Kidney (tissue), 14 donors: ENCODE results near the gene SEC24B. TPM values are rescaled to one million over a fixed set of nuclear protein-coding genes. Genes with fewer than 3 reads are reported as not detected.

Experiments used
- DNase-seq, 5 donors: peaks; one replicate each; pipeline ENCODE4 v3.0.0-alpha.2; 2013 to 2020
- FAIRE-seq: peaks from 2 replicates; lab custom pipeline; 2012; peaks lifted over from hg19 to GRCh38; lab: Jason Lieb, UNC
- H3K27ac ChIP-seq, 2 donors: one replicate each; pipeline ENCODE4 v1.7.0; 2013; ENCODE audit warnings: low read depth in 2 of 2, low read length in 2 of 2, inconsistent platforms in 1 of 2
- H3K27me3 ChIP-seq: one replicate; pipeline ENCODE4 v1.7.1; 2013; ENCODE audit warnings: low read length, inconsistent platforms; ENCODE audit not compliant: control insufficient read depth, insufficient read depth
- H3K36me3 ChIP-seq, 3 donors: one replicate each; pipeline versions ENCODE4 v1.7.0 to v1.7.1; 2013; ENCODE audit warnings: low read length in 3 of 3, control low read depth in 1 of 3, inconsistent platforms in 1 of 3; ENCODE audit not compliant: insufficient read depth in 3 of 3, control insufficient read depth in 2 of 3
- H3K4me1 ChIP-seq, 3 donors: one replicate each; pipeline versions ENCODE4 v1.7.0 to v1.7.1; 2013; ENCODE audit warnings: low read length in 3 of 3, inconsistent platforms in 1 of 3, low read depth in 1 of 3; ENCODE audit not compliant: control insufficient read depth in 2 of 3, insufficient read depth in 2 of 3
- H3K4me3 ChIP-seq, 3 donors: one replicate each; pipeline versions ENCODE4 v1.7.0 to v1.8.1; 2013; ENCODE audit warnings: low read length in 3 of 3, control low read depth in 1 of 3, inconsistent platforms in 1 of 3
- H3K9ac ChIP-seq, 3 donors: one replicate each; pipeline versions ENCODE4 v1.7.0 to v1.7.1; 2013; ENCODE audit warnings: low read length in 3 of 3, control low read depth in 1 of 3, inconsistent platforms in 1 of 3
- H3K9me3 ChIP-seq, 3 donors: one replicate each; pipeline versions ENCODE4 v1.7.0 to v1.7.1; 2013; ENCODE audit warnings: low read length in 3 of 3, control low read depth in 1 of 3, inconsistent platforms in 1 of 3; ENCODE audit not compliant: control insufficient read depth in 2 of 3, insufficient read depth in 1 of 3
- CTCF ChIP-seq: IDR thresholded peaks from 3 replicates; pipeline ENCODE4 v1.5.1; 2012; ENCODE audit warnings: mild to moderate bottlenecking, moderate library complexity, borderline replicate concordance; ENCODE audit not compliant: insufficient read depth; ENCODE audit errors: extremely low read depth
- intact Hi-C: fragments of 100-400 bp; cut with DNase I; formaldehyde crosslinking; loops from one replicate; pipeline ENCODE4 v1.11.1; 2022
- polyA plus RNA-seq: library from polyadenylated mRNA; stranded (reverse); fragments of 350-450 nt; fragmentation: Illumina TruSeq; extraction: RNeasy Lipid Tissue Mini Kit (QIAGEN cat#74804); gene quantifications from one replicate; pipeline ENCODE4 v1.2.3, GENCODE V29; 2014; ENCODE audit warnings: low read depth, low replicate concordance; ENCODE audit not compliant: insufficient read depth
- total RNA-seq: library from RNA; stranded (reverse); fragmentation: NEBNext Ultra II Directional; extraction: Animal tissue kit (Norgen Biotek cat#: 25700); gene quantifications from one replicate; pipeline ENCODE4 v1.2.1, GENCODE V29; 2021
- donor health status: control.
- donor health status: control.
- donor health status: control.
- donor health status: control.
- donor health status: control.
- donor health status: DM: yes; HTN: yes; CAD: no.
- donor health status: Normal renal cell carcinoma (clear cell type).

Gene SEC24B
- total and polyA plus RNA-seq, 2 donors from 2014 or later = 8.1 to 32.4 TPM

- Histone ChIP-seq H3K9me3 (no peaks in the 10 kb centered on the region), H3K9ac (no peak overlapping the region), H3K4me1 (no peaks in the 10 kb centered on the region), H3K27me3 (no peaks in the 10 kb centered on the region), H3K27ac (no peak overlapping the region), H3K4me3 (no peak overlapping the region), H3K36me3 (peaks cover 8 to 42% (median 18%) of the 10 kb centered on the region in 3 donors)
- intact Hi-C loops = no loop called here
- FAIRE-seq (no peak), DNase-seq (no peak)
- TF ChIP-seq CTCF = no peak
These were observed 63.9 kb downstream of the SEC24B start for GRCh38 chr4:109497511-109497910.

- Histone ChIP-seq H3K27me3 (no peaks in the 10 kb centered on the region), H3K9me3 (no peaks in the 10 kb centered on the region), H3K27ac (no peak overlapping the region), H3K4me1 (no peaks in the 10 kb centered on the region), H3K9ac (no peak overlapping the region), H3K4me3 (no peak overlapping the region), H3K36me3 (peaks cover 8 to 37% (median 16%) of the 10 kb centered on the region in 3 donors)
- intact Hi-C loops = no loop called here
- FAIRE-seq (no peak), DNase-seq (no peak)
- TF ChIP-seq CTCF = no peak
These were observed 65.9 kb downstream of the SEC24B start for GRCh38 chr4:109499513-109499912.

- no peak for TF ChIP-seq CTCF
- intact Hi-C loops = no loop called here
- no peaks in the 10 kb centered on the region for H3K9me3 ChIP-seq
- FAIRE-seq (no peak), DNase-seq (no peak)
- H3K4me1 ChIP-seq = no peaks in the 10 kb centered on the region
- H3K36me3 ChIP-seq = peaks cover 6 to 28% (median 7%) of the 10 kb centered on the region in 3 donors
- no peak overlapping the region for H3K9ac ChIP-seq
- H3K27ac ChIP-seq = no peak overlapping the region
- no peak overlapping the region for H3K4me3 ChIP-seq
- H3K27me3 ChIP-seq = no peaks in the 10 kb centered on the region
These were observed 73.3 kb downstream of the SEC24B start for GRCh38 chr4:109506890-109507289.

GRCh38 chr4:109510687-109511086 is 77.1 kb downstream of the SEC24B start:
- DNase-seq (no peak), FAIRE-seq (peak; percentile 47)
- Histone ChIP-seq H3K36me3 (peaks cover 8 to 44% (median 8%) of the 10 kb centered on the region in 3 donors), H3K4me3 (no peak overlapping the region), H3K4me1 (no peaks in the 10 kb centered on the region), H3K27me3 (no peaks in the 10 kb centered on the region), H3K27ac (no peak overlapping the region), H3K9ac (no peak overlapping the region), H3K9me3 (no peaks in the 10 kb centered on the region)
- intact Hi-C loops = no loop called here
- TF ChIP-seq CTCF = no peak
